Naive thymus-derived CD8-positive, alpha-beta T cell (primary cell): ENCODE data around the gene C1QA. TPM values are rescaled to one million over a fixed set of nuclear protein-coding genes. Genes with fewer than 3 reads are reported as not detected.
"Not testable (repeated sequence)": the region's sequence is repeated elsewhere in the genome, so short reads cannot be mapped to it uniquely, and the experiment has no call there.

ENCODE experiments used
- ATAC-seq, 2 donors: fragments of 150-1000 bp; cut with Tn5 transposase in 1 of 2; sonication (Bioruptor Pico), chemical (Tn5 transposase) in 1 of 2; 1 replicate in 1 of 2; 2 replicates in 1 of 2; pipeline ENCODE4 v1.10.0; 2021; ENCODE audit warnings: mild to moderate bottlenecking in 2 of 2, moderate library complexity in 2 of 2
- POLR2A ChIA-PET: fragments of 350-600 bp; sonication (Branson Sonifier 250); formaldehyde crosslinking; loops from one replicate; lab custom pipeline; 2021; ENCODE audit warnings: antibody characterized with exemption; lab: Charles Lee
- DNase-seq, 10 donors: peaks; one replicate each; pipeline versions ENCODE4 v3.0.0 to v3.0.0-alpha.2; 2020 to 2022
- H3K27ac Mint-ChIP-seq, 10 donors: one replicate each; pipeline ENCODE4 v1.8.0; 2020 to 2022; ENCODE audit warnings: mild to moderate bottlenecking in 10 of 10, mixed read lengths in 10 of 10, moderate library complexity in 4 of 10, inconsistent platforms in 1 of 10
- H3K27me3 Mint-ChIP-seq, 5 donors: one replicate each; pipeline ENCODE4 v1.8.0; 2021 to 2022; ENCODE audit warnings: mixed read lengths in 5 of 5
- H3K36me3 Mint-ChIP-seq, 3 donors: one replicate each; pipeline ENCODE4 v1.8.0; 2020 to 2022; ENCODE audit warnings: mixed read lengths in 3 of 3, mild to moderate bottlenecking in 2 of 3, inconsistent platforms in 1 of 3
- H3K4me1 Mint-ChIP-seq, 4 donors: one replicate each; pipeline ENCODE4 v1.8.0; 2021 to 2022; ENCODE audit warnings: mixed read lengths in 4 of 4
- H3K4me3 Mint-ChIP-seq, 10 donors: one replicate each; pipeline ENCODE4 v1.8.0; 2020 to 2022; ENCODE audit warnings: mild to moderate bottlenecking in 10 of 10, mixed read lengths in 10 of 10, moderate library complexity in 6 of 10, inconsistent platforms in 1 of 10
- H3K9me3 Mint-ChIP-seq, 9 donors: one replicate each; pipeline ENCODE4 v1.8.0; 2020 to 2022; ENCODE audit warnings: mixed read lengths in 9 of 9, mild to moderate bottlenecking in 3 of 9, inconsistent platforms in 1 of 9, moderate library complexity in 1 of 9
- polyA plus RNA-seq, 3 donors: library from polyadenylated mRNA; unstranded; fragments of 300-500 nt; fragmentation: Illumina TruSeq; gene quantifications; one replicate each; pipeline ENCODE4 v1.2.3, GENCODE V29; 2021
- total RNA-seq, 8 experiments: library from RNA in 2 of 8; stranded (reverse) in 2 of 8; gene quantifications; one replicate each; pipeline ENCODE4 v1.2.3 and lab custom pipeline; 2021 to 2026

The C1QA gene
- total and polyA plus RNA-seq, 5 experiments from 2014 or later: 0.55 to 0.66 TPM; not detected in 3

- DNase-seq (no peak), ATAC-seq (no peak)
- H3K27ac Mint-ChIP-seq: no peak overlapping the region
- H3K4me3 Mint-ChIP-seq: no peak overlapping the region
- no peaks in the 10 kb centered on the region for H3K36me3 Mint-ChIP-seq
- no peaks in the 10 kb centered on the region for H3K4me1 Mint-ChIP-seq
- H3K9me3 Mint-ChIP-seq: no peaks in the 10 kb centered on the region
- POLR2A ChIA-PET: no interaction called here
- peaks cover 21 to 55% (median 29%) of the 10 kb centered on the region in 5 donors for H3K27me3 Mint-ChIP-seq
These were observed 37.3 kb downstream of the C1QA start for GRCh38 chr1:22673486-22674409.

DNA sequence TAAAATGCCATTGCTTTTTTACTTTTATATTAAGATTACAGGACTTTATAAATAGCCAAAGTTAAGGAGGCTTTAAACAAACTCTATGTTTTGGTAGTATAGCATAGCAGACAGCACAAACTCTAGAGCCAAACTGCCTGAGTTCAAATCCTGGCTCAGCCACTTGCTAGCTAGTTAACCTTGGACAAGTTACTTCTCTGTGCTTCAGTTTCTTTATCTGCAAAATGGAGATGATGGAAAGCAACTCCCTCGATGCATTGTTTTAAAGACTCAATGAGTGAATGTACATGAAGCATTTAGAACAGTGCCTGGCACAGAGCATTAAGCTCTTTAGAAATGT, 38.0 kb downstream of the C1QA start:
- POLR2A ChIA-PET: no interaction called here
- Mint-ChIP-seq H3K9me3 (no peaks in the 10 kb centered on the region), H3K27me3 (peaks cover 21 to 49% (median 24%) of the 10 kb centered on the region in 5 donors), H3K27ac (no peak overlapping the region), H3K4me1 (no peaks in the 10 kb centered on the region), H3K36me3 (no peaks in the 10 kb centered on the region), H3K4me3 (no peak overlapping the region)
- ATAC-seq (no peak), DNase-seq (no peak)

DNA sequence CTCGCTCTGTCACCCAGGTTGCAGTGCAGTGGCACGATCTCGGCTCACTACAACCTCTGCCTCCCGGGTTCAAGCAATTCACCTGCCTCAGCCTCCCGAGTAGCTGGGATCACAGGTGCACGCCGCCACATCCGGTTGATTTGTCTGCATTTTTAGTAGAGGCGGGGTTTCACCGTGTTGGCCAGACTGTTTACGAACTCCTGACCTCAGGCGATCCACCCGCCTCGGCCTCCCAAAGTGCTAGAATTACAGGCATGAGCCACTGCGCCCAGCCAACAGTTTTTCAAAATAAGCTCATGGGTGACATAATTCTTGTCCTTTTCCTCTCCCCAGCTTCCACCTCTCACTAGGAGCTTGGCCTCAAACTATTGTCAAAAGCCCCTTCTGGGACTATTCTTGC, 39.7 kb downstream of the C1QA start:
- H3K27ac Mint-ChIP-seq, H3K4me3 Mint-ChIP-seq, H3K4me1 Mint-ChIP-seq, DNase-seq, POLR2A ChIA-PET, H3K36me3 Mint-ChIP-seq, H3K9me3 Mint-ChIP-seq, ATAC-seq: not testable (repeated sequence)
- H3K27me3 Mint-ChIP-seq: peaks cover 12 to 39% (median 24%) of the 10 kb centered on the region in 5 donors

GRCh38 chr1:22676916-22677583, 40.6 kb downstream of the C1QA start:
- H3K27me3 Mint-ChIP-seq: peaks cover 12 to 33% (median 22%) of the 10 kb centered on the region in 5 donors
- no peaks in the 10 kb centered on the region for H3K4me1 Mint-ChIP-seq
- POLR2A ChIA-PET: no interaction called here
- H3K27ac Mint-ChIP-seq: no peak overlapping the region
- H3K9me3 Mint-ChIP-seq: no peaks in the 10 kb centered on the region
- DNase-seq (no peak), ATAC-seq (no peak)
- H3K36me3 Mint-ChIP-seq: no peaks in the 10 kb centered on the region
- H3K4me3 Mint-ChIP-seq: no peak overlapping the region

DNA sequence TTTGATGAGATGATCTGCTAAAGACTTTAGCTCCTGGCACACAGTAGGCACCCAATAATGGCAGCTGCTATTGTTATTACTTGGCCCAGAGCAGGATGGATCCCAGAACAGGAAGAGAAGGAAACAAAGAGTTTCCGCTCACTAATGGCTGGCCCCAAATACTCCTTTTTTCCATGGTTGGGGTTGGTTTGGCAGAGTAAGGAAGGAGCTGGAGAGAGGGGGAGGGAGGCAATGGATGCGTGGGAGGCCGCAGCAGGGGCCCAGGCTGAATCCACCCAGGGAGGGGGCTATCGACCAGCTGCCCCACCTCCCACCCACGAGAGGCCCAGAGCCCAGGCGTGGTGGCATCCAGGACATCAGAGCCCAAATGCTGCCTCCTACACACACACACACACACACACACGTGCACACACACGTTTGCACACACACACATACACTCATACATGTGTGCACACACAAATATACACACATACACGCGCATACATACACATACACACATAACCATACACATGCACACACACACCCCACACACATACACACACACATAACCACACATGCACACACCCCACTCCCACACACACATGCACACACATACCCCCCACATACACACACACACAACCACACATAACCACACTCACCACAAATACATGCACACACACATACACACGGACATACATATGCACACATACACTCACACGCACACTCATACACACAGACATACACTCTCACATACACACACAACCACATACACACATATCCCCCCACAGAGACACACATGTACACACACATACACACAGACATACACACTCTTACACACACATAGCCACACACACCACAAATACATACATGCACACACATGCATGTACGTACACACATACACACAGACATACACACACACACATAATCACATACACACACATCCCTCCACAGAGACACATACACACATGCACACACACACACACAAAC, 41.8 kb downstream of the C1QA start:
- H3K36me3 Mint-ChIP-seq: no peaks in the 10 kb centered on the region

GRCh38 chr1:22680726-22681125, 44.3 kb downstream of the C1QA start:
- Mint-ChIP-seq H3K27ac (no peak overlapping the region), H3K9me3 (no peaks in the 10 kb centered on the region), H3K4me1 (no peaks in the 10 kb centered on the region), H3K36me3 (no peaks in the 10 kb centered on the region), H3K4me3 (no peak overlapping the region), H3K27me3 (peaks cover 8 to 32% (median 18%) of the 10 kb centered on the region in 5 donors)
- no peak for DNase-seq
- no peak for ATAC-seq
- POLR2A ChIA-PET: no interaction called here

More for the DNA sequence above, 41.8 kb downstream of the C1QA start:
- Mint-ChIP-seq H3K27ac (no peak overlapping the region), H3K4me1 (no peaks in the 10 kb centered on the region), H3K9me3 (no peaks in the 10 kb centered on the region), H3K27me3 (peaks cover 7 to 22% (median 17%) of the 10 kb centered on the region in 5 donors), H3K4me3 (no peak overlapping the region)
- POLR2A ChIA-PET: no interaction called here
- ATAC-seq: no peak
- DNase-seq: no peak

- ATAC-seq: no peak
- H3K27ac Mint-ChIP-seq: no peak overlapping the region
- POLR2A ChIA-PET: no interaction called here
These were observed 45.3 kb downstream of the C1QA start for GRCh38 chr1:22681556-22682276.

DNA sequence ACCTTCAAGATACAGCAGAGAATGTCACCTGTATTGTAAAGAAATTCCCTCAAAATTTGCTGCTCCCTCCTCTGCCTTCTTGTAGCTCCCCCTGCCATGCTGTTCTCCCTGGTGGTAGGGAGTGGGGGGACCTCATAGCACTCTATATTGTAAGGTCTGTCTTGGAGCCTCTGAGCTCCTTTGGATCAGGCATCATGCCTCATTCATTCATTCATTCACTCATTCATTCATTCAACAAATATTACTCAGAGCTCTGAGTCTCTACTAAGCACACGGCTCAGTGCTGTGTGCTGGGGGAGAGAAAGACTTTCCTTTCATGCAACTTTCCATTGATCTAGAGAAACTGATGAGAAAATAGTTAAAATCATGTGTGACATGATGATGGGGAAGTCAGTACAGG, 47.1 kb downstream of the C1QA start:
- POLR2A ChIA-PET: no interaction called here
- Mint-ChIP-seq H3K4me1 (no peaks in the 10 kb centered on the region), H3K9me3 (no peaks in the 10 kb centered on the region), H3K27me3 (peaks cover 15 to 47% (median 33%) of the 10 kb centered on the region in 5 donors), H3K36me3 (no peaks in the 10 kb centered on the region), H3K27ac (no peak overlapping the region), H3K4me3 (no peak overlapping the region)
- peak in 1 of 10 donors; percentile 4 for DNase-seq
- ATAC-seq: no peak

More at GRCh38 chr1:22681556-22682276, 45.3 kb downstream of the C1QA start:
- H3K4me1 Mint-ChIP-seq: no peaks in the 10 kb centered on the region
- no peaks in the 10 kb centered on the region for H3K36me3 Mint-ChIP-seq
- peaks cover 8 to 35% (median 25%) of the 10 kb centered on the region in 5 donors for H3K27me3 Mint-ChIP-seq
- H3K4me3 Mint-ChIP-seq: no peak overlapping the region
- no peak for DNase-seq
- no peaks in the 10 kb centered on the region for H3K9me3 Mint-ChIP-seq

- no peaks in the 10 kb centered on the region for H3K36me3 Mint-ChIP-seq
- H3K9me3 Mint-ChIP-seq: no peaks in the 10 kb centered on the region
- peak in 1 of 10 donors; percentile 26 for DNase-seq
- no peaks in the 10 kb centered on the region for H3K4me1 Mint-ChIP-seq
- peaks cover 15 to 48% (median 34%) of the 10 kb centered on the region in 5 donors for H3K27me3 Mint-ChIP-seq
- ATAC-seq: no peak
- peak overlapping the region in 1 of 10 donors; percentile 77 for H3K27ac Mint-ChIP-seq
- no peak overlapping the region for H3K4me3 Mint-ChIP-seq
- POLR2A ChIA-PET: no interaction called here
These were observed 49.2 kb downstream of the C1QA start for GRCh38 chr1:22685591-22686059.

DNA sequence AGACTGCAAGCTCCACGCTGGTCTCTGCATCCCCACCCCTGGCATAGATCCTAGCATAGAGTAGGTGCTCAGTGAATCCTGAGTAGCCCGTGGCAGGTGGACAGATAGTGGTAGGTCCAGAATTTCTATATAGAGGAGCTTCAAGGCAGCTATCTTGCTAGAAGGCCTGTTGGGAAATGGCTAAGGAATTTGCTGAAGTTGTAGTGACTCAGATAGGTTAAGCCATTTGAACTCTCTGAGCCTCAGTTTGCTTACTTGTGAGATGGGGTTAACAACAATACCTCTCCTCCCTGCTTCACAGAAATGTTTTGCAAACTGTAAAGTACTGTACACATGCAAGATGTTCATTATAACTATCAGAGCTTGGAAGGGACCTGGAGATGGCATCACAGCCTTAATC, 50.8 kb downstream of the C1QA start:
- no peak overlapping the region for H3K27ac Mint-ChIP-seq
- H3K4me1 Mint-ChIP-seq: no peaks in the 10 kb centered on the region
- POLR2A ChIA-PET: no interaction called here
- ATAC-seq (no peak), DNase-seq (peak in 1 of 10 donors; percentile 21)
- no peaks in the 10 kb centered on the region for H3K36me3 Mint-ChIP-seq
- no peaks in the 10 kb centered on the region for H3K9me3 Mint-ChIP-seq
- peaks cover 13 to 43% (median 34%) of the 10 kb centered on the region in 5 donors for H3K27me3 Mint-ChIP-seq
- no peak overlapping the region for H3K4me3 Mint-ChIP-seq

DNA sequence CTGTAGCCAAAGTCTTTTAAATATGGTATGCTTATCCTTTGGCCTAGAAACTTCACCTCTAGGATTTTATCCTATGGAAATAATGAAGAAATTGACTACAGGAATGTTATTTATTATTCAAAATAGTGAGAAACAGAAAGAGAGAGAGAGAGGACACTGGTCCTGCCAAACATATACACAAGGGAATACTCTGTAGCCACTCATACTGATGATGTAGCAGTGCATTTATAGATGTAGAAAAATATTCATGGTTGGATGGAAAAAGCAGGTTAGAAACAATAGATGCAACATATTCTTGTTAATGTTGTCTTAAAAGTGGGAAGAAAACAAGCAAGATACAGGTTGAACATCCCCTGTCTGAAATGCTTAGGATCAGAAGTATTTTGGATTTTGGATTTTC, 52.0 kb downstream of the C1QA start:
- H3K27me3 Mint-ChIP-seq: peaks cover 11 to 43% (median 33%) of the 10 kb centered on the region in 5 donors
- H3K36me3 Mint-ChIP-seq: no peaks in the 10 kb centered on the region
- DNase-seq (no peak), ATAC-seq (no peak)
- H3K4me1 Mint-ChIP-seq: no peaks in the 10 kb centered on the region
- no peaks in the 10 kb centered on the region for H3K9me3 Mint-ChIP-seq
- no peak overlapping the region for H3K27ac Mint-ChIP-seq
- H3K4me3 Mint-ChIP-seq: no peak overlapping the region
- POLR2A ChIA-PET: no interaction called here
